ENCODE data around the gene CYP4A22. TPM values are rescaled to one million over a fixed set of nuclear protein-coding genes. Genes with fewer than 3 reads are reported as not detected.
"Not testable (repeated sequence)": the region's sequence is repeated elsewhere in the genome, so short reads cannot be mapped to it uniquely, and the experiment has no call there.

Gene CYP4A22
- total RNA-seq, 1 donor from 2014 or later = not detected

DNA sequence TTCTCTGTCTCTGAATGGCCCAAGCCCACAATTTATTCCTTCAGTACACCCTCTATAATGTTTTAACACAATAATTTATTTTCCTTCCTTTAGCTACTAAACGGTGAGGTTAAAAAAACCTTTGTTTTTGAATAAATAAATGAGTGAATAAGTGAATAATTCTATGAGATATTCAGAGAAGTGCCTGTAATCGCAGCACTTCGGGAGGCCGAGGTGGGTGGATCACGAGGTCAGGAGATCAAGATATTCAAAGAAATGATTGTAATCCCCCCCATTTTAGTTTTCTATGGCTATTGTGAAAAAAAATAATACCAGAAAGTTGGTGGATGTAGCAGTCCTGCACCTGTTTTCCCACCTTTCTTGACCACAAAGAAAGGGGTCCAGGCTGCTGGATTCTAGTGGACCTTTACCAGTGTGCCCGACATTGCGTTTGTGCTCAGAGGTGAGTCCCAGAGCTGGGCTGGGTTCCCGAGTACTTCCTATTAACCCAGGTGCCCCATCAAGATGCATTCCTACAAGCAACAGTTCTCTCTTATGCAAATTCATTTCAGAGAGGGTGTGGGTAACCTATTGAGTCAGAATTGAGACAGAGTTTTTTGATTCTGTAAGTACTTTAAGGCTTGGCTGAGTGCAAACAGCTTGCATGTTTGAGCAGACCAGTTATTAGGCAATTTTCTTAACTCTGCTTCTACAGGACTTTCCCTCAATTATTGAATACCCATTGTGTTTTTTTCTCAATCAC, 7.6 kb upstream of the CYP4A22 start:
- H3K36me3 Mint-ChIP-seq (ENCODE audit: low read depth); H3K9me3 Mint-ChIP-seq; intact Hi-C loops (cut with micrococcal nuclease); H3K4me3 Mint-ChIP-seq (ENCODE audit: low read depth); DNase-seq (ENCODE audit: low spot score); H3K27ac Mint-ChIP-seq; H3K4me1 Mint-ChIP-seq (ENCODE audit: low read depth); H3K27me3 Mint-ChIP-seq (ENCODE audit: low read depth): not testable (repeated sequence)

- H3K36me3 Mint-ChIP-seq (ENCODE audit: low read depth); H3K27me3 Mint-ChIP-seq (ENCODE audit: low read depth); H3K9me3 Mint-ChIP-seq; H3K27ac Mint-ChIP-seq; H3K4me1 Mint-ChIP-seq (ENCODE audit: low read depth); DNase-seq (ENCODE audit: low spot score); H3K4me3 Mint-ChIP-seq (ENCODE audit: low read depth); intact Hi-C loops (cut with micrococcal nuclease): not testable (repeated sequence)
These were observed 4.6 kb upstream of the CYP4A22 start for GRCh38 chr1:47132665-47133064.

GRCh38 chr1:47137925-47138615, 829 bp downstream of the CYP4A22 start:
- no peaks in the 10 kb centered on the region for H3K4me1 Mint-ChIP-seq (ENCODE audit: low read depth)
- no peak overlapping the region for H3K4me3 Mint-ChIP-seq (ENCODE audit: low read depth)
- no peaks in the 10 kb centered on the region for H3K9me3 Mint-ChIP-seq
- no peaks in the 10 kb centered on the region for H3K36me3 Mint-ChIP-seq (ENCODE audit: low read depth)
- no peak overlapping the region for H3K27ac Mint-ChIP-seq
- peaks cover 4% of the 10 kb centered on the region for H3K27me3 Mint-ChIP-seq (ENCODE audit: low read depth)
- no peak for DNase-seq (ENCODE audit: low spot score)
- intact Hi-C loops (cut with micrococcal nuclease) = no loop called here

- not testable (repeated sequence) for H3K9me3 Mint-ChIP-seq; H3K27me3 Mint-ChIP-seq (ENCODE audit: low read depth); H3K36me3 Mint-ChIP-seq (ENCODE audit: low read depth)
These were observed 3.1 kb downstream of the CYP4A22 start for GRCh38 chr1:47140358-47140757.

GRCh38 chr1:47143654-47144053, 6.4 kb downstream of the CYP4A22 start:
- intact Hi-C loops (cut with micrococcal nuclease); H3K4me3 Mint-ChIP-seq (ENCODE audit: low read depth); H3K4me1 Mint-ChIP-seq (ENCODE audit: low read depth); H3K9me3 Mint-ChIP-seq; H3K27me3 Mint-ChIP-seq (ENCODE audit: low read depth); DNase-seq (ENCODE audit: low spot score); H3K36me3 Mint-ChIP-seq (ENCODE audit: low read depth); H3K27ac Mint-ChIP-seq: not testable (repeated sequence)

More at GRCh38 chr1:47140358-47140757, 3.1 kb downstream of the CYP4A22 start:
- H3K4me3 Mint-ChIP-seq (ENCODE audit: low read depth); H3K27ac Mint-ChIP-seq; H3K4me1 Mint-ChIP-seq (ENCODE audit: low read depth); intact Hi-C loops (cut with micrococcal nuclease); DNase-seq (ENCODE audit: low spot score): not testable (repeated sequence)

DNA sequence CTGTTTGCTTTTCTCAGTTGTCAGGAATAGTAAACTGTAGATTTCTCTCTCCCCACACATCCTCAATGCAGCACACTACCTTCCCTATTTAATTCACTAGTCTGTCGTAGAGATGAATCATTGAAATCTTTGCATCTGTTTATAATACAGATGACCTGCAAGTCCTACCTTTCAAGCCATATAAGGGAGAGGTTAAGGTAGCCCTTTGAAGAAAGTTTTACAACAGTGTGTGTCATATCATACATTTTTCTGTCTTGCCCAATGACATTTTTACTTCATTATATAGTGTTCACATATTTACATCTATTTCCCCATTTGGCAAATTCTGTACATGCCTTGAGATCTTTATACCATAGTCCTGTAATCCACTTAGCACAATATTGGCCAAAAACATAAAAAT, 9.3 kb downstream of the CYP4A22 start:
- H3K27ac Mint-ChIP-seq; H3K9me3 Mint-ChIP-seq; H3K27me3 Mint-ChIP-seq (ENCODE audit: low read depth); H3K36me3 Mint-ChIP-seq (ENCODE audit: low read depth); H3K4me1 Mint-ChIP-seq (ENCODE audit: low read depth); DNase-seq (ENCODE audit: low spot score); H3K4me3 Mint-ChIP-seq (ENCODE audit: low read depth); intact Hi-C loops (cut with micrococcal nuclease): not testable (repeated sequence)

DNA sequence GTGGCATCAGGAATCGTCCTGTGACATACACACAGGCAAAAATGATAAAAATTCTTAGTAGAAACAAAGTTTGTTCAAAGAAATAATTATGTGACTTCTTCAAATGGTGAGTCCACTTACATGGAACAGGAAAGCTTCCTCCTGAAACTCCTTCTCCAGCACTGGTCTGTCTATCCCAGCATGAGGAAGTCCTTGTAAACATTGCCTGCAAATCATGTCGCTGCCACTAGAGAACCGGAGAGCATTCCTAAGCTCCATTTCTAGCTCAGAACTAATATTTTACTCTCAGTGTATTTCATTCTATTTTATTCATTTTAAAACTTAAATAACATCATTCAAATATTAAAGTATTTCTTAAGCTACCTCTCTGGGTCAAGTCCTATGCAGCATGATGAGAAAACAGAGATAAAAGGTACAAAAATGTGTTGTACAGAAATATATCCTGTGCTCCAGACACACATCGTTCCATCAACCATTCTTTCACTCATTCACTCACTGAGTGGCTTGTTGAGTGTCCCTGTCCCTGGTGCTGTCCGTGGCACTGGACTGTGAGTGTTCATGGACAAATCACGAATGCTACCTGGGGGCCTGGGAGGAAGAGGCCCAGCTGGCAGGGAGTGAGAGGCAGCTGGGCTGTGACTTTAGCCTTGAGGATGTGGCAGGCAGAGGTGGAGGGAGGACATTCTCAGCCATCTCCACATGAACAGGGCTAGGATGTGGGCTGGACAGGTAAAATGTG, 10.0 kb downstream of the CYP4A22 start:
- no peak for DNase-seq (ENCODE audit: low spot score)
- H3K36me3 Mint-ChIP-seq (ENCODE audit: low read depth) = no peaks in the 10 kb centered on the region
- H3K27me3 Mint-ChIP-seq (ENCODE audit: low read depth) = peaks cover 5% of the 10 kb centered on the region
- no peak overlapping the region for H3K4me3 Mint-ChIP-seq (ENCODE audit: low read depth)
- no peak overlapping the region for H3K27ac Mint-ChIP-seq
- no peaks in the 10 kb centered on the region for H3K9me3 Mint-ChIP-seq
- H3K4me1 Mint-ChIP-seq (ENCODE audit: low read depth) = no peaks in the 10 kb centered on the region
- intact Hi-C loops (cut with micrococcal nuclease) = no loop called here

- intact Hi-C loops (cut with micrococcal nuclease); H3K36me3 Mint-ChIP-seq (ENCODE audit: low read depth); H3K27me3 Mint-ChIP-seq (ENCODE audit: low read depth); H3K27ac Mint-ChIP-seq; H3K4me3 Mint-ChIP-seq (ENCODE audit: low read depth); DNase-seq (ENCODE audit: low spot score); H3K4me1 Mint-ChIP-seq (ENCODE audit: low read depth); H3K9me3 Mint-ChIP-seq: not testable (repeated sequence)
These were observed 11.9 kb downstream of the CYP4A22 start for GRCh38 chr1:47149162-47149561.

GRCh38 chr1:47156457-47156856, 19.2 kb downstream of the CYP4A22 start:
- H3K4me3 Mint-ChIP-seq (ENCODE audit: low read depth); H3K27ac Mint-ChIP-seq; intact Hi-C loops (cut with micrococcal nuclease); H3K27me3 Mint-ChIP-seq (ENCODE audit: low read depth); H3K4me1 Mint-ChIP-seq (ENCODE audit: low read depth); DNase-seq (ENCODE audit: low spot score); H3K9me3 Mint-ChIP-seq; H3K36me3 Mint-ChIP-seq (ENCODE audit: low read depth): not testable (repeated sequence)

DNA sequence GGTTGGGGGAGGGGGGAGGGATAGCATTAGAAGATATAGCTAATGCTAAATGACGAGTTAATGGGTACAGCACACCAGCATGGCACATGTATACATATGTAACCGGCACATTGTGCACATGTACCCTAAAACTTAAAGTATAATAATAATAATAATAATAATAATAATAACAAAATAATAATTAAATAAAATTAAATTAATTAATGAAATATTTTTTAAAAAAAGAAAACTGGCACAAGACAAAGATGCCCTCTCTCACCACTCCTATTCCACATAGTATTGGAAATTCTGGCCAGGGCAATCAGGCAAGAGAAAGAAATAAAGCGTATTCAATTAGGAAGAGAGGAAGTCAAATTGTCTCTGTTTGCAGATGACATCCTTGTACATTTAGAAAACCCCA, 20.7 kb downstream of the CYP4A22 start:
- H3K4me3 Mint-ChIP-seq (ENCODE audit: low read depth); H3K36me3 Mint-ChIP-seq (ENCODE audit: low read depth); DNase-seq (ENCODE audit: low spot score); intact Hi-C loops (cut with micrococcal nuclease); H3K4me1 Mint-ChIP-seq (ENCODE audit: low read depth); H3K9me3 Mint-ChIP-seq; H3K27ac Mint-ChIP-seq: not testable (repeated sequence)
- peaks cover 13% of the 10 kb centered on the region for H3K27me3 Mint-ChIP-seq (ENCODE audit: low read depth)

DNA sequence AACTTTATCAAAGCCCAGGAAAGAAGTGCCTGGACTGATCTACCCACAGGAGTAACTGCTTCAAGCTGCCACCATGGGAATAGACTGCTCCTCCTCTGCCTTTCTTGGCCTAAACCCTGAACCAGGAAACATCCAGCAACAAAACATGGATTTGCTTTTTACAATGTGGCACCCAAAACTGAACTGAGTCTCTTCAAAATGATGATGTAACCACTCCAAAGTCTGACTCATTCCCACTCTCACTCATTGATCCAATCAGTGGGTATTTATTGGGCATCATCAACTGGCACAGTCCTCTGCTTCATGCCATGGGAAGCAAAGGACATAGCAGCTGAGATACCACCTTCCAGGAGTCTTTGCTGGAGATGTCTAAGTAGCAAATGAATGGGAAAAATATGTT, 23.5 kb downstream of the CYP4A22 start:
- Mint-ChIP-seq H3K27me3 (ENCODE audit: low read depth) (peaks cover 13% of the 10 kb centered on the region), H3K4me1 (ENCODE audit: low read depth) (no peaks in the 10 kb centered on the region), H3K4me3 (ENCODE audit: low read depth) (no peak overlapping the region), H3K36me3 (ENCODE audit: low read depth) (no peaks in the 10 kb centered on the region), H3K9me3 (no peaks in the 10 kb centered on the region), H3K27ac (no peak overlapping the region)
- DNase-seq (ENCODE audit: low spot score) = no peak
- intact Hi-C loops (cut with micrococcal nuclease) = no loop called here

- Mint-ChIP-seq H3K9me3 (no peaks in the 10 kb centered on the region), H3K4me3 (ENCODE audit: low read depth) (no peak overlapping the region), H3K27ac (no peak overlapping the region), H3K27me3 (ENCODE audit: low read depth) (peaks cover 11% of the 10 kb centered on the region), H3K36me3 (ENCODE audit: low read depth) (no peaks in the 10 kb centered on the region), H3K4me1 (ENCODE audit: low read depth) (no peaks in the 10 kb centered on the region)
- DNase-seq (ENCODE audit: low spot score) = no peak
- intact Hi-C loops (cut with micrococcal nuclease) = no loop called here
These were observed 24.2 kb downstream of the CYP4A22 start for GRCh38 chr1:47161298-47162040.

All from activated T-helper 2 cell treated with anti-CD3 and anti-CD28 coated beads, Interferon-gamma antibody, Interleukin-2, Interleukin-4, amounts not matched to agents 10 μg/mL and 5 μg/mL and 100 μg/mL, durations not matched to agents 14 hours and 24 hours and 36 hours (primary cell).